Duodenal mucosa (tissue), 2 donors: ENCODE results near the gene CDK16.
A peak's percentile ranks its signal among the peaks of the same experiment; 100 is the strongest.

ENCODE experiments used
- H3K27ac ChIP-seq: one replicate; pipeline ENCODE4 v1.7.0; 2013; ENCODE audit warnings: low read depth, low read length
- H3K27me3 ChIP-seq, 2 donors: one replicate each; pipeline ENCODE4 v1.7.0; 2013; ENCODE audit warnings: low read length in 2 of 2, control low read depth in 1 of 2; ENCODE audit not compliant: insufficient read depth in 2 of 2, control insufficient read depth in 1 of 2
- H3K36me3 ChIP-seq, 2 donors: one replicate each; pipeline ENCODE4 v1.7.0; 2013; ENCODE audit warnings: low read length in 2 of 2, control low read depth in 1 of 2; ENCODE audit not compliant: insufficient read depth in 2 of 2, control insufficient read depth in 1 of 2
- H3K4me1 ChIP-seq, 2 donors: one replicate each; pipeline ENCODE4 v1.7.0; 2013; ENCODE audit warnings: low read length in 2 of 2, control low read depth in 1 of 2; ENCODE audit not compliant: insufficient read depth in 2 of 2, control insufficient read depth in 1 of 2
- H3K4me3 ChIP-seq, 2 donors: one replicate each; pipeline ENCODE4 v1.7.0; 2013; ENCODE audit warnings: low read length in 2 of 2, low read depth in 1 of 2
- H3K9ac ChIP-seq, 2 donors: one replicate each; pipeline ENCODE4 v1.7.0; 2013; ENCODE audit warnings: low read length in 2 of 2, low read depth in 1 of 2
- H3K9me3 ChIP-seq, 2 donors: one replicate each; pipeline ENCODE4 v1.7.0; 2013; ENCODE audit warnings: low read length in 2 of 2, control low read depth in 1 of 2; ENCODE audit not compliant: control insufficient read depth in 1 of 2

Gene CDK16

DNA sequence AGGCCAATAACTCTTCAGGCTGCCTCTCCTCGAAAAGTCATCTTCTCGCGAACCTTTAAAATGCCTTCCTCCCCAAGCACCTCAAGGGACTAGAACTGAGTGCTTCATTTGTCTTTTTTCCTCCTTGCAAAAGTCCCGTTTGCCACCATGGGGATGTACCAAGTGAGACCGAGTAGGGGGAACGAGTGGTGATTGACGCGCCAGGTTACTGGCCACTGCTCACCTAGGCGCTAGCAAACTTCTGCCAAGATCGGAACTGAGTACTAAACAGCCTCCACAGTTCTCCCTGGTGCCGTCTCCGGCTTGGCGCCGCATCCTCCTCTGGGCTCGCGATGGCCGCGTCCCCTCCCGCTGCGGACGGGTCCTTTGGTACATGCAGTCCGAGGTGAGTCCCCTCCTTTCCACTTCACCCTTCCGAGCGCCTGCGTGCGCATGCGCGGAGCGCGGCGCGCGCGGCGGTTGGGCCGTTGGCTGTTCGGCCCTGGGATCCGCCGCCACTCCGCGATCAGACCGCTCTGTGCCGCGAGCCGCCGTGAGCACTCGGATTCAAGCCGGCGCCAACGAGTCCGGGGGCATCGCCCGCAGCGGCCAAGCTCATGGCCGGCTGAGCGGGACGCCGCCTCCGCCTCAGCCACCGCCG lies at the start of gene CDK16:
TSS of gene CDK16 (plus strand) at position 402 of the 640 bp plus-strand sequence. CDS start 4,877 bp downstream, outside the sequence.
- Histone ChIP-seq H3K9me3 (no peaks in the 10 kb centered on the region), H3K4me1 (peaks cover 22 to 23% of the 10 kb centered on the region in 2 donors), H3K36me3 (peaks cover 16 to 36% of the 10 kb centered on the region in 2 donors), H3K27ac (peak within 1 kb of the TSS; percentile 97), H3K27me3 (no peaks in the 10 kb centered on the region), H3K4me3 (peak within 1 kb of the TSS; percentile 82 to 83), H3K9ac (peak within 1 kb of the TSS; percentile 77 to 93)

DNA sequence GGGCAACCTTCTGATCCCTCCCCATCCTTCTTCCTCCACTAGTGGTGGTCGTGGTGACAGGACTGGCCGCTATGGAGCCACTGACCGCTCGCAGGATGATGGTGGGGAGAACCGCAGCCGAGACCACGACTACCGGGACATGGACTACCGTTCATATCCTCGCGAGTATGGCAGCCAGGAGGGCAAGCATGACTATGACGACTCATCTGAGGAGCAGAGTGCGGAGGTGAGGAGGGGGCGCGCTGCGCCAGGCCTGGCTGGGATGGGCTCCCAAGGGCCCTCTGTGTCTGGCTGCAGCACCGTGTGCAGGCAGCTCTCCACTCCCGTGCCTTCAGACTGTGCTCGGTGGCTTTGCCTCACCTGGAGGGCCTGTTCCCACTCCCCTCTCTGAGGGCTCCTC lies 49.2 kb upstream of the CDK16 start:
- Histone ChIP-seq H3K36me3 (peaks cover 18 to 51% of the 10 kb centered on the region in 2 donors), H3K4me3 (no peak overlapping the region), H3K9ac (no peak overlapping the region), H3K4me1 (no peaks in the 10 kb centered on the region), H3K9me3 (no peaks in the 10 kb centered on the region), H3K27ac (no peak overlapping the region), H3K27me3 (no peaks in the 10 kb centered on the region)

DNA sequence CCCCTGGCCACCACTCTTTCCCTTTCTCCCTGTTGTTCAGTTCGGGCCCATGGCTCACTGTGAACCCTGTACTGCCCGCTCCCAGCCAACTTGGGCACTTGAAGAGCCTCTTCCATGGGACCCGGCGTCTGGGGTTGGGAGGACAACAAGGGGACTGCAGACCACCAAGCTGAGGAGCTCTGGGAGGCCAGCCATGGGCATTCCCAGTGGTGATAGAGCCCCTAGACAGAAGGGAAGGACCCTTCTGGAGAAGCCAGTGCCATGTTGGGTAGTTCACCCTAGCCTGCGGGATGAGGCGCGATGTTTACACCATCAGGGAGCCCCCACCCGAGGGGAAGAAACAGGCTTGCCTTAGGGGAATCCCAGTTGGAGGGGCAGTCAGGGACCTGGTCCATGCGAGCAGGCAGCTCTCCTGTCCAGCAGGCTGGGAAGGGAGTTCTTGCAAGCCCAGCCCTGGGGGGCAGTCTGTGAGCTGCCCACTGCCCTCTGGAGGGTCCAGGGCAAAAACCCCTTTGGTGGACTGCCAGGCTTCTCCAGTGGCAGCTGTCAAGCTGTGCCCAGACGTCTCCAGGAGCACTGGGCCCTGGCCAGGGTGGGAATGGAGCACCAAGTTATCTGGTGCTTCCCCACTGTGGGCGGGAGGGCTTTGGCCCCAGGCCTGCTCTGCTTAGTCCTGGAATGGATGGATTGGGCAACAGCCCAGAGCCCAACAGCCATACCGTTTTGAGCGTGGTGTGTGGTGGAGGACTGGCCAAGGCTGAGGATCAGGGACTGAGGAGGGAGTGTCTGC lies 48.6 kb upstream of the CDK16 start:
- Histone ChIP-seq H3K36me3 (peaks cover 18 to 48% of the 10 kb centered on the region in 2 donors), H3K4me3 (no peak overlapping the region), H3K9ac (no peak overlapping the region), H3K27me3 (no peaks in the 10 kb centered on the region), H3K27ac (no peak overlapping the region), H3K4me1 (no peaks in the 10 kb centered on the region), H3K9me3 (no peaks in the 10 kb centered on the region)

DNA sequence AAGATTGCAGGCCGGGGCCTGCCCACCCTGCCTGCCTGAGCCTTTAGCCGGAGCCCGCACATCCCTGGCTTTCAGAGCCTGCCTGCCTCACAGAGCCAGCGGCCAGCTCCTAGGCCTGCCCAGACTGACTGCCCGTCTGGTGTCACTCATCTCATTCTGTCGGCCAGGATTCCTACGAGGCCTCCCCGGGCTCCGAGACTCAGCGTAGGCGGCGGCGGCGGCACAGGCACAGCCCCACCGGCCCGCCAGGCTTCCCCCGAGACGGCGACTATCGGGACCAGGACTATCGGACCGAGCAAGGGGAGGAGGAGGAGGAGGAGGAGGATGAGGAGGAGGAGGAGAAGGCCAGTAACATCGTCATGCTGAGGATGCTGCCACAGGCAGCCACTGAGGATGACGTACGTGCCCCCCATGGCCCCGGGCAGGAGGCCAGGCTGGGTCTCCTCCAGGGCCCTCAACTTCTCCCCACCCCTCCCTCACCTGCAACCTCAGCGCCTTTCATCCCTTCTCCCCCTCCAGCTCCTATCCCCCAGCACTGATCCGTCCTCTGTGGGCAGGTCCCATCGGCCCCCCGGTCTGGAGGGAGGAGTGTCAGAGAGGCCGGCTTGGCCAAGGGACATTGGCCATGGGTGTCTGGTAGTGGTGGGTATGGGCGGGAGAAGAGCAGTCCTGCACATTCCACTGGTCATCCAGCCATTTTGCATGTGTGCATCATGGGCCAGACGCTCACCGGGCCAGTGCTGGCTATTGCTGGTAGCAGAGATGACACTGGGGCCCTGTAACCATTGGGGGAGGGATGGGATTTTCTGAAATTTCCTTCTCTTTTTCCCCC lies 47.4 kb upstream of the CDK16 start:
- no peak overlapping the region for H3K27ac ChIP-seq
- no peaks in the 10 kb centered on the region for H3K9me3 ChIP-seq
- no peak overlapping the region for H3K9ac ChIP-seq
- H3K36me3 ChIP-seq: peaks cover 26 to 48% of the 10 kb centered on the region in 2 donors
- no peaks in the 10 kb centered on the region for H3K27me3 ChIP-seq
- no peak overlapping the region for H3K4me3 ChIP-seq
- no peaks in the 10 kb centered on the region for H3K4me1 ChIP-seq

DNA sequence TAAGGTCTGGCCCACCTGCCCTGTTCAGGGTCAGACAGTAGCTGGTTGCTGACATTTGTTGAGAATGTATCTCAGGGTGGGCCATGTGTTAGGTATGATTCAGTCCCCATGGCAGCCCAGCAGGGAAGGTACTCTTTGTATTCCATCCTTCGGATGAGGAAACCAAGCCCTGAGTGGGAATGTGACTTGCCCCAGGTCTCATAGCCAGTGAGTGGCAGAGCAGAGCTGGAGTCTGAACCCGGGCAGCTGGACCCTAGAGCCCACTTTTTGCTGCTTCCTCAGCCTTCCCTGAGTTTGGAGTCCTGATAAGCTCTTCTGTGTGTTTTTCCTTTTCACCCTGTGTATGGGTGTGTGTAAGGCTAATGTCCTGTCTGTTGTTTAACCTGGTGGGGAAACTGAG lies 46.5 kb upstream of the CDK16 start:
- Histone ChIP-seq H3K36me3 (peaks cover 26 to 56% of the 10 kb centered on the region in 2 donors), H3K27ac (no peak overlapping the region), H3K9me3 (no peaks in the 10 kb centered on the region), H3K9ac (no peak overlapping the region), H3K4me1 (no peaks in the 10 kb centered on the region), H3K27me3 (no peaks in the 10 kb centered on the region), H3K4me3 (no peak overlapping the region)

DNA sequence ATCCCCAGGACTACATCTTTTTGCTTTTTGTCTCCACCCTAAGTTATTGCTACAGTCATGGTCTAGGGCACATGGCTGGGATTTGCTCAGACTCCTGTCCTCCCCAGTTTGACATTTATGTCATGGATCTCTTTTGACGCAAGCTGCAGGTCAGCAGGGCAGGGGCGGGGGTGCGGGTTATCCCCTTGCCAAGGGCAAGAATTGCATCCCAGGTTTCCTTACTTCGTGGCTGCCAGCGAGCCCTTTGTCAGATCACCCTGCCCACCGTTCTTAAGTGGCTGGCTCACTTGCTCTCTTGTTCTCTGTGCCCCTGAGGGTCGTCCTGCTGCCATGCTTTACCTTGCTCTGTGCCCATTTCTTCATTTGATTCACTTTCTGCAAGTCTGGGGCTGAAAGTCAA lies 45.9 kb upstream of the CDK16 start:
- no peaks in the 10 kb centered on the region for H3K27me3 ChIP-seq

DNA sequence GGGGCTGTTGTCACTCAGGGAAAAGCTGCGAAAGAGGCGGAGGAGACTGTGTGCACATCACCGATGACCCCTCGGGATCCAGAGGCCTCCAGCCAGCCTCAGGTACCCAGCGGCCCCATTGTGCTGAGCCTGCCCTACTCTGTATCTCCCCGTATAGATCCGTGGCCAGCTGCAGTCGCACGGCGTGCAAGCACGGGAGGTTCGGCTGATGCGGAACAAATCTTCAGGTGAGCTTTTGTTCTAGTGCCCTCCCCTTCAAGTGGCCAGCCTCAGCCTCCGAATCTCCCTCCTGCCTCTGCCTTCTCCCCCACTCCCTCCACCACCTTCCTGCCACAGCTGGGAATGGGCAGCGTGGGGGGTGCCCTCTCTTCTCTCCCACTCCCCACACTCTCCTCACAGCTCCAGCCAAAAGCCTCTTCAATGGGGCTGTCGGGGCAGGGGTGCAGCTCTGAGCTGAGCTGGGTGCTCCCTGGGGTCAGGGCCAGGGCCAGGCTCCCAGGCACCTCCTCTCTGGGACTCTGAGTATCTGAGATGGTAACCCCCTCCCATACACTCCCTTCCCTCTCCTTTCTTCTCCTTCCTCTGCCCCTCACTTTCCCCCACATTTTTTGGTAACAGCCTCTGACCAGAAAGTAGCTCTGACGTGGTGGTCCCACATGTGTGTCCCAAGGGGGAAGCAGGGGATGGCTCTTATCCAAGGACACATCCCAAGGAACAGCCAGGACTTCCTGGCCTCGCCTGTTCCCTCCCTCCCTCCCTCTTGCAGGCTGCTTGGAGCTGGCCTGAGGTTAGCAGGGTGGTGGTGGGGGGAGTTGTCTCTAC lies 45.3 kb upstream of the CDK16 start:
- Histone ChIP-seq H3K27me3 (no peaks in the 10 kb centered on the region), H3K4me3 (no peak overlapping the region), H3K9me3 (no peaks in the 10 kb centered on the region), H3K36me3 (peaks cover 26 to 68% of the 10 kb centered on the region in 2 donors), H3K4me1 (no peaks in the 10 kb centered on the region), H3K27ac (no peak overlapping the region), H3K9ac (no peak overlapping the region)

More for the DNA sequence above, 45.9 kb upstream of the CDK16 start:
- Histone ChIP-seq H3K36me3 (peaks cover 26 to 62% of the 10 kb centered on the region in 2 donors), H3K4me3 (no peak overlapping the region), H3K4me1 (no peaks in the 10 kb centered on the region), H3K9me3 (no peaks in the 10 kb centered on the region), H3K27ac (no peak overlapping the region), H3K9ac (no peak overlapping the region)

DNA sequence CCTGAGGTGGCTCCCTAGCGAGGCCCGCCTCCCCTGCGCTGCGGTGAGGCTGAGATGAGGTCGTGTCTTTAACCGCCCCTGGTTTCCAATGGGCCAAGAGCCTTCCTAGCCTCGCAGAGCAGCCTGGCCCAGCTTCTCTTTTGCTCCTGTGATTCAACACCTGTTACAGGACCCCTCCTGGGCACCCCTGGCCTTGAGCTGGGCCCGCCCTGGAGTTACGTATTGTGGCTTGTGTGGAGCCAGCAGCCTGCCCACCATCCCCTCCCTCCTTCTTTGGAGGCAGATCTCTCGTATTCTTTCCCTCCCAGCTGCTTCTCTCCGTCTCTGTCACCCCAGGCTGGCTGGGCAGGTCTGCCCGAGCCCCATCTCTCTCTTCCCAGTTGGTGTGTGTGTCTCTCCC lies 44.1 kb upstream of the CDK16 start:
- no peaks in the 10 kb centered on the region for H3K4me1 ChIP-seq
- no peaks in the 10 kb centered on the region for H3K27me3 ChIP-seq
- H3K4me3 ChIP-seq: no peak overlapping the region
- H3K27ac ChIP-seq: no peak overlapping the region
- H3K9ac ChIP-seq: no peak overlapping the region
- H3K36me3 ChIP-seq: peaks cover 25 to 69% of the 10 kb centered on the region in 2 donors
- no peaks in the 10 kb centered on the region for H3K9me3 ChIP-seq

DNA sequence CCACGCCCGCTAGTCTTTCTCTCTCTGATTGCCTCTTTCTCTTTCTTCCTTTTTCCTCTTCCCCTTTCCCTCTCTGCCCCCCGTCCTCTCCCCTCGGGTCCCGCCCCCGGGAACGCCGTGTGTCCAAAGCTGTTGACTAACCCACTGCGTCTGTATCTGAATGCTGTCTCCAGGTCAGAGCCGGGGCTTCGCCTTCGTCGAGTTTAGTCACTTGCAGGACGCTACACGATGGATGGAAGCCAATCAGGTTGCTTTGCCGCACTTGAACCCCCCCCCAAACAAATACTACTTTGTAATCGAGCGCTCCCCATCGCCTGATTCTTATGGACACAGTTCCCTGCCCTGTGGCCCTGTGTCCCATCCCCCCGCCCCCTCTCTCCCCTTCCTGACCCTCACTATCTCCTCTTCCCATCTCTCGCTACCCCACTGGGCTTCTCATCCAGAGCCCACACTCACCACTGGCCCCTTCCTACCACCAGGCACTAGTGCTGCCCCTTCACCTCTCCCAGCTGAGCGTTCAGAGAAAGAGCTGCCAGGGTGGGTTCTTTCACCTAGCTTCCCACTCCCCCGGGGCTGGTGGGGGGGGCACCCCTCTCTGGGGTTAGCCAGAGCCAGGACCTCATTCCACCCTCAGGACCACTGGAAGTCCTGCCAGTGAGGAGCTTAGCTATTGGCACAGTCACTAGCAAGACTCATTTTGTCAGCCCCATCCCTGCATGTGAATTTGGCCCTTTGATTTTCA lies 43.5 kb upstream of the CDK16 start:
- no peaks in the 10 kb centered on the region for H3K4me1 ChIP-seq
- H3K9me3 ChIP-seq: no peaks in the 10 kb centered on the region
- no peak overlapping the region for H3K9ac ChIP-seq
- H3K27ac ChIP-seq: no peak overlapping the region
- no peak overlapping the region for H3K4me3 ChIP-seq
- H3K27me3 ChIP-seq: no peaks in the 10 kb centered on the region
- peaks cover 23 to 68% of the 10 kb centered on the region in 2 donors for H3K36me3 ChIP-seq
